Activated T-cell treated with anti-CD3 and anti-CD28 coated beads, Interleukin-2, amount 50 U/mL, for 72 hours (primary cell): ENCODE data around the gene RBMS3. TPM values are rescaled to one million over a fixed set of nuclear protein-coding genes. Genes with fewer than 3 reads are reported as not detected.
A peak's percentile ranks its signal among the peaks of the same experiment; 100 is the strongest.

Source experiments
- ATAC-seq, 2 donors: fragments of 150-1000 bp; cut with Tn5 transposase; replicated peaks in 1 of 2; 2 replicates each; pipeline ENCODE4 v1.10.0; 2021; ENCODE audit warnings: moderate library complexity in 2 of 2, mild to moderate bottlenecking in 1 of 2
- DNase-seq, 2 donors: peaks; one replicate each; pipeline ENCODE4 v3.0.0; 2021 to 2022; ENCODE audit warnings: mixed read lengths in 1 of 2
- H3K27ac Mint-ChIP-seq: one replicate; pipeline ENCODE4 v1.8.0; 2022; ENCODE audit warnings: mild to moderate bottlenecking, moderate library complexity, mixed read lengths
- H3K27me3 Mint-ChIP-seq: one replicate; pipeline ENCODE4 v1.8.0; 2022; ENCODE audit warnings: low read depth, mixed read lengths
- H3K36me3 Mint-ChIP-seq, 2 donors: one replicate each; pipeline ENCODE4 v1.8.0; 2022; ENCODE audit warnings: mixed read lengths in 2 of 2, mild to moderate bottlenecking in 1 of 2; ENCODE audit not compliant: insufficient read depth in 2 of 2
- H3K4me1 Mint-ChIP-seq: one replicate; pipeline ENCODE4 v1.8.0; 2022; ENCODE audit warnings: low read depth, mixed read lengths
- H3K4me3 Mint-ChIP-seq, 2 donors: one replicate each; pipeline ENCODE4 v1.8.0; 2022; ENCODE audit warnings: mild to moderate bottlenecking in 2 of 2, mixed read lengths in 2 of 2, moderate library complexity in 2 of 2
- H3K9me3 Mint-ChIP-seq, 2 donors: one replicate each; pipeline ENCODE4 v1.8.0; 2022; ENCODE audit warnings: mixed read lengths in 2 of 2
- total RNA-seq, 2 donors: library from RNA; stranded (reverse); gene quantifications; one replicate each; pipeline ENCODE4 v1.2.3, GENCODE V29; 2022

The RBMS3 gene
- total RNA-seq, 2 donors from 2014 or later, result 2.5 to 3.0 TPM

DNA sequence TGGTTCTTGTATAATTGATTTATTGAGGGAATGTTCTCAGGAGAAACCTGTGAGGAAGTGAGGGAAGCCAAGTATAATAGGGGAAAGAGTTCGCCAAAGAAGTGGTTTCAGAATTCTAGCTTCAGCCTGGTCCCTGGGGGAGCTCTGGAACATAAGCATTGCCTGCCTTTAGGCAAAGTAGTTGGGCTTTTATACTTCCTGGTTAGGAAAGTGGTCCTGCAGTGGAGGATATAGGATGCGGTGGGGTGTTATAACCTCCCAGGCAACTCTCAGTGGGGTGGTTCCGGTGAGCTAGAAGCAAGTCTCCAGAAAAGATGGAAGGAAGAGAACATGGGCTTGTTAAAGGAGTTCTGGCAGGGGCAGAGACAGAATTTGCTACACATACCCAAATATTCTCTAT lies 22.7 kb upstream of the RBMS3 start:
- no peak overlapping the region for H3K27ac Mint-ChIP-seq
- no peak overlapping the region for H3K4me3 Mint-ChIP-seq
- DNase-seq (no peak), ATAC-seq (no peak)
- no peaks in the 10 kb centered on the region for H3K36me3 Mint-ChIP-seq
- no peaks in the 10 kb centered on the region for H3K9me3 Mint-ChIP-seq
- no peaks in the 10 kb centered on the region for H3K4me1 Mint-ChIP-seq
- no peaks in the 10 kb centered on the region for H3K27me3 Mint-ChIP-seq

DNA sequence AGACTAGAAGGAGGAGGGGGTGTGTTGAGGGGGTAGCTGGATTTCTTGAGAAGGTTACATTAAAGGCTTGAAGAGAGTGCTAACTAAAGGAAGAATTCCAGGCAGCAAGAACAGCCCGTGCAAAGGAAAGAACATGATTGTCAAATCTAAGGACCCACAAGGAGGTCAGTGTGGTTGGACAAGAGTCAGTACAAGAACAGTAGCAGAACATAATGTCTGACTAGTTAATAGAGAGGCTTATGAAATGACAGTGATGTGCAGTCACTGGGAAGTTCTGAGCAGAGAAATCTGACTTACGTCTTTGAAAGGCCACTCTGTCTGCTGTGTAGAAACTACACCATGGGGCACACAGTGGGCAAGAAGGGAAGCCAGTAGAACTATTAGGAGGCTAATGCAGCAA lies 19.8 kb upstream of the RBMS3 start:
- Mint-ChIP-seq H3K27me3 (no peaks in the 10 kb centered on the region), H3K36me3 (no peaks in the 10 kb centered on the region), H3K9me3 (no peaks in the 10 kb centered on the region), H3K27ac (no peak overlapping the region), H3K4me3 (no peak overlapping the region), H3K4me1 (no peaks in the 10 kb centered on the region)
- DNase-seq (no peak), ATAC-seq (peak in 1 of 2 donors; percentile 26)

DNA sequence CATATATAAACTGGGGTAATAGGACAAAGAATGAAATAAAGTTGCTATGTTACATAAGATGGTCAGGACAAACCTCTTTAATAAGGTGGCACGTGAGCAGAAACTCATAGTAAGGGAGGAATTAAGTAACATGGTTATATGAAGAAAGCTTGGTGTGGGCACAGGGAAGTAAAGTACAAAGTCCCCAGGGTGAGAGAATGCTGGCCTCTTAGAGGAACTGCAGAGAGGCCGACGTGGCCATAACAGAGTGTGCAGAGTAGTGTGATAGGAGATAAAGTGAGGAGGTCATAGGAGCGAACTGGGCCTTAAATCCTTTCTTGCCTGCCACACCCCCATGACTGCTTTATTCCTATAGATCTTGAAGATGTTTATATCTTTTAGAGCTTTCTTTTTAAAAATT lies 17.4 kb upstream of the RBMS3 start:
- DNase-seq (no peak), ATAC-seq (no peak)

DNA sequence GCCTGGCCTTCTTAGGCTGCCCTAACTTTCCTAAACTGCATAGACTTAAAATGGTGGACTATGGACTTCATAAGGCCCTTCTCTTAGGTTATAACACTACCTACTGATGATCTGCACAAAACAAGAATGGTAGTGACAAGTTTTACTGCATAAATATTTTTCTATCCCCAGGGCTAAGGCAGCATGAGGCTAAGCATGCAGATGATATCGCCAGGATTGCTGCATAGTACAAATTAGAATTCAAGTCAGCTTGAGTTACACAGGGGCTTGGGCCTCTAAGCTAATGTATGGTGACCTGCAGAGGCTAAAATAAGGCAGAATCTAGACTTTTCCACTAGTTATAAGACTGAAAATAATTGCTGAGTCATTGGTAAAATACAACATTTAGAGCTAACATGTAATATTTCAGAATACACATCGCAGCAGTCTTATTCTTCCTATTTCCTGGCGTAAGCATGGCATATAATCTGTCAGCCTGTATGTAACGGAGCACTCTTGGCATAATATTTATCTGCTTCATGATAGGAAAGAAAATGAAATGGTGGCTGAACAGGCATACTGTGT lies 15.3 kb upstream of the RBMS3 start:
- Mint-ChIP-seq H3K4me1 (no peaks in the 10 kb centered on the region), H3K9me3 (no peaks in the 10 kb centered on the region), H3K27me3 (no peaks in the 10 kb centered on the region), H3K27ac (no peak overlapping the region), H3K4me3 (no peak overlapping the region), H3K36me3 (no peaks in the 10 kb centered on the region)
- ATAC-seq (no peak), DNase-seq (no peak)

More for the DNA sequence above, 17.4 kb upstream of the RBMS3 start:
- H3K36me3 Mint-ChIP-seq, result no peaks in the 10 kb centered on the region
- no peaks in the 10 kb centered on the region for H3K9me3 Mint-ChIP-seq
- H3K4me3 Mint-ChIP-seq, result no peak overlapping the region
- no peak overlapping the region for H3K27ac Mint-ChIP-seq
- no peaks in the 10 kb centered on the region for H3K27me3 Mint-ChIP-seq
- H3K4me1 Mint-ChIP-seq, result no peaks in the 10 kb centered on the region

DNA sequence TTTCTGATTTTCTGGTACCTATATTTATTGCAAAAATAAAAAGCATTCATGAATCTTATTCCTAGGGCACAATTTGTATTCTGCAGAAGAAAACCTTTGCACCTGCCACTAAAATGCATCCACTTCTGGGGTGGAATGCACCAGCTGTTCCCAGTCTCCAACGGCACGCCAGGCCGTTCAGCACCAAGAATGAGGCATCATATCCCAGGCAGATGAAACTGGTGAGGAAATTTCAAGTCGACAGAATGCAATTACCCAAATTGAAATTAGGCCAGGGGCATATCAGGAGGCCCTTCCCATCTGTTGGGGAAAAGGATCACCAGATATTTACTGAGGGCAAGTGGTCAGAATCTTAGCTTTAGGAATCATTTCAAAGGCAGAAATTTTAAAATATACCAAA lies 13.6 kb upstream of the RBMS3 start:
- H3K27me3 Mint-ChIP-seq, result no peaks in the 10 kb centered on the region

DNA sequence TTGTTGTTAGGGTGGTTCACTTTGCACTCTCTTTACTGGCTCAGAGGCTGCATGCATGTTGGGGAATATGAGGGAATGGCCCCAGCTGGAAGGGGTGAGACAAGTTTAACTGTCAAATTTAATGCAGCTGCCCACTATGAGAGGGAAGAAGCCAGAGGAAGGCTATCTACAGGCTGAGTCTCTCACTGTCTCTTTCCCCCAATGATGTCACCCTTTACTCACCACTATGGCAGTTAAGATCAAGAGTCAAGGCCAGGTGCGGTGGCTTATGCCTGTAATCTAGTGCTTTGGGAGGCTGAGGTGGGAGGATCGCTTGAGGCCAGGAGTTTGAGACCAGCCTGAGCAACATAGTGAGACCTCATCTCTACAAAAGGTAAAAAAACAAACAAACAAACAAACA lies 12.2 kb upstream of the RBMS3 start:
- H3K27me3 Mint-ChIP-seq, result no peaks in the 10 kb centered on the region
- H3K27ac Mint-ChIP-seq, result no peak overlapping the region
- H3K4me3 Mint-ChIP-seq, result no peak overlapping the region
- H3K36me3 Mint-ChIP-seq, result no peaks in the 10 kb centered on the region
- ATAC-seq, result no peak
- no peak for DNase-seq
- no peaks in the 10 kb centered on the region for H3K9me3 Mint-ChIP-seq
- no peaks in the 10 kb centered on the region for H3K4me1 Mint-ChIP-seq

More for the DNA sequence above, 13.6 kb upstream of the RBMS3 start:
- Mint-ChIP-seq H3K9me3 (no peaks in the 10 kb centered on the region), H3K4me3 (no peak overlapping the region), H3K36me3 (no peaks in the 10 kb centered on the region), H3K27ac (no peak overlapping the region), H3K4me1 (no peaks in the 10 kb centered on the region)
- no peak for ATAC-seq
- DNase-seq, result no peak

DNA sequence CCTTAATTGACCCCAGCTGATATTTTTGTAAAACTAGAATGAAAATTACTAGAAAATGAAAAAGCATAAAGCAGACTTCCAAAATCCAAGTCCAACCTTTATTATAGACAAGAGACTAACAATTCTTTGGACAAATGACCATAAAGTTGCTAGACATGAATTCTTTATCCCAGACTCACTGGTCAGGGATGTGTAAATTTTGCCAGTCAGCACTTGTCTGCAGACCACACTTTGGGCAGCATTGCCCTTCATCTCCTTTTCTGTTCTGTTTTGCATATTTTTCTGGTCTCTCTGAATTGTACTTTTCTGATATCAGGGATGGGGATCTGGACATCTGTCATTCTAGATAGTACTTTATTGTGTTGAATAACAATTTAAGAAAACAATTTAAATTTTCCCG lies 10.1 kb upstream of the RBMS3 start:
- ATAC-seq, result no peak
- Mint-ChIP-seq H3K4me3 (no peak overlapping the region), H3K4me1 (peaks cover 5% of the 10 kb centered on the region), H3K9me3 (no peaks in the 10 kb centered on the region), H3K36me3 (no peaks in the 10 kb centered on the region), H3K27ac (no peak overlapping the region), H3K27me3 (no peaks in the 10 kb centered on the region)
- DNase-seq, result no peak

DNA sequence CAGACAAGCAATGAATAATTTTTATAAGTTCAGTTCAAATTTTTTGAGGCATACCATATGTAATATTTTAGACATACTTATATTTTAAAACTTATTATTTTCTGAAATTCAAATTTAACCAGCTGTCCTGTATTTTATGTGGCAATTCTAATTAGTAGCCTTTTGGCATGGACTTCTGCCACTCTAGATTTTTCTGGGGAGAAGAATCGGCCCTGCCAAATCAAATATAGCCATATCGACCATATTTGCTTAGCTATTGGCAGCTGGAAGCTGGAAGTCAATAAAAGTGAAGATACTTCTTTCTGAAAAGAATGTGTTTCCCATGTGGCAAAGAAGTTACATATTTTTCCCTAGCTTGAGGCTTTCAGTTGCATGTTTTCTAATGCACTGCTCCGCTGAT lies 9.4 kb upstream of the RBMS3 start:
- no peak overlapping the region for H3K27ac Mint-ChIP-seq
- peaks cover 5% of the 10 kb centered on the region for H3K4me1 Mint-ChIP-seq
- DNase-seq (no peak), ATAC-seq (no peak)
- no peaks in the 10 kb centered on the region for H3K36me3 Mint-ChIP-seq
- no peak overlapping the region for H3K4me3 Mint-ChIP-seq
- no peaks in the 10 kb centered on the region for H3K27me3 Mint-ChIP-seq
- no peaks in the 10 kb centered on the region for H3K9me3 Mint-ChIP-seq

DNA sequence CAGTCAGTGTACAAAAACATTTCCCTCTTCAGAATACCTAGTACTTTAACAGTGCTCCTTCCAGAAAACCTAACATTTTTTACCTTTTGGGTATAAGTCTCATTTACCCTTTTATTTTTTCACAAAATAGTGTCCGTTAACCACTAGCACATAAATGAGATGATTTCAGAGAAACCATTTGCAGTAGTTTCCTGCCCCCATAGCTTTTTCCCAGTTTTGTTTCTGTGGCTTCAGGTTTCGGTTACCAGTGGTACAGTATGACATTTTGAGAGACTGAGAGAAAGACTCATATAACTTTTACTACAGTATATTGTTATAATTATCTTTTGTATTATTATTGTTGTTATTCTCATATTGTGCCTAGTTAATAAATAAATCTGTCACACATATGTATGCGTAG lies 6.2 kb upstream of the RBMS3 start:
- peaks cover 11% of the 10 kb centered on the region for H3K27me3 Mint-ChIP-seq
- H3K4me3 Mint-ChIP-seq, result no peak overlapping the region
- no peaks in the 10 kb centered on the region for H3K36me3 Mint-ChIP-seq
- H3K4me1 Mint-ChIP-seq, result peaks cover 5% of the 10 kb centered on the region
- H3K27ac Mint-ChIP-seq, result no peak overlapping the region
- H3K9me3 Mint-ChIP-seq, result no peaks in the 10 kb centered on the region
- ATAC-seq (no peak), DNase-seq (no peak)

DNA sequence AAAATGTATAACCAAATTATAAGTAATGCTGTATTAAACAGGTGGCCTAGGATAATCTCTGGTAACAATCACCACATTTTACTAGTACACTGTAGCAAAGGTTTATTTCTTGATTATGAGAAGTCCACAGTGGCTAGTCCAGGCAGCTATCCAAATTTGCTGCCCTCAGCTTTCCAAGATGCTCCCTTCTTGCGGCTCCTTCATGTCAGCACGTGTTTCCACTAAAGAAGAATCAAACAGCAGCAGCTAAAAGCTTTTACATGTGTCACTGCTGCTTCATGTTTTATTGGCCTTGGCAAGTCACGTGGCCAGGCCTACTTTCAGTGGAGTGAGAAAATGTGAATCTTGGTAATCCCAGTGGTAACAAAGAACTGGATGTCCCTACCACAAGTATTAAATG lies 5.6 kb upstream of the RBMS3 start:
- Mint-ChIP-seq H3K9me3 (no peaks in the 10 kb centered on the region), H3K27ac (no peak overlapping the region), H3K4me3 (no peak overlapping the region), H3K36me3 (no peaks in the 10 kb centered on the region), H3K27me3 (peaks cover 12% of the 10 kb centered on the region), H3K4me1 (peaks cover 11% of the 10 kb centered on the region)
- no peak for DNase-seq
- no peak for ATAC-seq

DNA sequence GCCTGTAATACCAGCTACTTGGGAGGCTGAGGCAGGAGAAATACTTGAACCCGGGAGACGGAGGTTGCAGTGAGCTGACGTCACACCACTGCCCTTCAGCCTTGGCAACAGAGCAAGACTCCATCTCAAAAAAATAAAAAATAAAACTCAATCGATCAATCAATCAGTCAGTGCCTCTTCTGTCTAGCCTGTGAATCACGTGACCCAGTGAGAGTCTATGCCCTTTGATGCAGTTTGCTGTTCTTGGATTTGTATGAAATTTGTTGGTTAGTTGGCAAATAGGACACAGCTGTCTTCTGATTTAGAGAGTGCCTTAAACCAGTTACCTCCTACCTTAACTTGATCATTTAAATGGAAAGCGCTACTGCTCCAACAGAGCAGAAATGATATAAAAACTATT lies 3.6 kb upstream of the RBMS3 start:
- Mint-ChIP-seq H3K4me3 (no peak overlapping the region), H3K4me1 (peaks cover 29% of the 10 kb centered on the region), H3K36me3 (no peaks in the 10 kb centered on the region), H3K27me3 (peaks cover 28% of the 10 kb centered on the region), H3K27ac (no peak overlapping the region), H3K9me3 (no peaks in the 10 kb centered on the region)
- ATAC-seq (no peak), DNase-seq (no peak)

DNA sequence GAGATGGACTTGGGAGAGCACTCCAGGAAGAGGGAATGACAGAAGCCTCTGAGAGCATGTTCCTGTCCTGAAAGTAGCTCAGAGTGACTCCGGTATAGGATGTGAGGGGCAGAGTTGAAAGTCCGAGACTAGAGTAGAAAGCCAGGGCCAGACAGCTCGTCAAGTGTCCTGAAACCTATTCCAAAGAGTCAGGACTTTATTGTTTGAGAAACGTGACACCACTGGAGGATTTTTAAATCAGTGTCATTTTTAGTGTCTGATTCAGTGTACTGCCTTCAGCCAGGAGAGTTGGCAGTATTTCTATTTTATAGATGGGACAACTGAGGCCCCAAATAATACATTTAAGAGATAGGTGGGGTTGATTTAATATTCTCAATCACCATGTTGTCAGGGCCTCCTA lies 1.6 kb upstream of the RBMS3 start:
- no peak overlapping the region for H3K27ac Mint-ChIP-seq
- no peaks in the 10 kb centered on the region for H3K36me3 Mint-ChIP-seq
- no peak for DNase-seq
- ATAC-seq, result no peak
- H3K4me1 Mint-ChIP-seq, result peaks cover 50% of the 10 kb centered on the region
- no peak overlapping the region for H3K4me3 Mint-ChIP-seq
- no peaks in the 10 kb centered on the region for H3K9me3 Mint-ChIP-seq
- peaks cover 41% of the 10 kb centered on the region for H3K27me3 Mint-ChIP-seq

DNA sequence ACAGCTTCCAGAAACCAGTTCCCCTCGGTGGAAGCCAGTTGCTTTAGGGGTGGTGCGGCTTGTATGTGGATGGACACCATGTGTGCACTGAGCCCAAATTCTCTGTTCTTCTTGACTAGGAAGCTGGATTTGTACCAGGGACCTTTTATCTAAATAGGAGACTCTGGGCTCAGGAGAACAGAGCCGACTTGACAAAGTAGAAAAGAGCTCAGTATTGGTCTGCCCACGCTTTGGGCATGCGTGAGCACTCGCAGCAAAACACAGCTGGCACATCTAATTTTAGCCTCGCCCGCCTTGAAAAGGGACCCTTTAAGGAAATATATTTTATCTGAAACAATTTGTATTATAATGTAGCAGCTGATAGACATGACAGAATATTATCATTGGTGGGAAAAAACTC lies 1.1 kb upstream of the RBMS3 start:
- Mint-ChIP-seq H3K27ac (no peak overlapping the region), H3K27me3 (peaks cover 41% of the 10 kb centered on the region), H3K4me3 (peak overlapping the region in 1 of 2 donors; percentile 19), H3K4me1 (peaks cover 52% of the 10 kb centered on the region), H3K9me3 (no peaks in the 10 kb centered on the region), H3K36me3 (no peaks in the 10 kb centered on the region)
- no peak for ATAC-seq
- no peak for DNase-seq

DNA sequence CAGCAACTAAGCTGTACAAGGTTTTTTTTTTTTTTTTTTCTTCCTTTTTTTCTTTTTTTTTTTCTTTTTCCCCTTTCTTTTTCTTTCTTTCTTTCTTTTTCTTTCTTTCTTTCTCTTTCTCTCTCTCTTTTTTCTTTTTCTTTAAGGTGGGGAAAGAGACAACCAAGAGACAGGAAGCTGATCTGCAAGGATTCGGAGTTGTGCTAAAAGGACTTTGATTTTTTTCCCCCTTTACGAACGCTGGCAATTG lies 148 bp downstream of the RBMS3 start:
- peak overlapping the region; percentile 83 to 97 for H3K4me3 Mint-ChIP-seq
- ATAC-seq (no peak), DNase-seq (no peak)
- peaks cover 52% of the 10 kb centered on the region for H3K4me1 Mint-ChIP-seq
- peaks cover 46% of the 10 kb centered on the region for H3K27me3 Mint-ChIP-seq
- H3K36me3 Mint-ChIP-seq, result no peaks in the 10 kb centered on the region
- no peaks in the 10 kb centered on the region for H3K9me3 Mint-ChIP-seq
- peak overlapping the region; percentile 92 for H3K27ac Mint-ChIP-seq
